ENCODE measurements around the gene MTFP1.
A peak's percentile ranks its signal among the peaks of the same experiment; 100 is the strongest.

The MTFP1 gene

GRCh38 chr22:30424534-30425326 lies 838 bp upstream of the MTFP1 start:
- peak; percentile 73 for DNase-seq
- TF ChIP-seq GATA1 (IDR thresholded peaks at IDR 0.05; ENCODE audit: low read depth, low read length): no peak
- TF ChIP-seq POLR2A (IDR thresholded peaks at IDR 0.05; ENCODE audit: low read length): no peak

- TF ChIP-seq POLR2A (IDR thresholded peaks at IDR 0.05; ENCODE audit: low read length) (no peak), GATA1 (IDR thresholded peaks at IDR 0.05; ENCODE audit: low read depth, low read length) (no peak)
These were observed 297 bp upstream of the MTFP1 start for GRCh38 chr22:30425327-30425615.

DNA sequence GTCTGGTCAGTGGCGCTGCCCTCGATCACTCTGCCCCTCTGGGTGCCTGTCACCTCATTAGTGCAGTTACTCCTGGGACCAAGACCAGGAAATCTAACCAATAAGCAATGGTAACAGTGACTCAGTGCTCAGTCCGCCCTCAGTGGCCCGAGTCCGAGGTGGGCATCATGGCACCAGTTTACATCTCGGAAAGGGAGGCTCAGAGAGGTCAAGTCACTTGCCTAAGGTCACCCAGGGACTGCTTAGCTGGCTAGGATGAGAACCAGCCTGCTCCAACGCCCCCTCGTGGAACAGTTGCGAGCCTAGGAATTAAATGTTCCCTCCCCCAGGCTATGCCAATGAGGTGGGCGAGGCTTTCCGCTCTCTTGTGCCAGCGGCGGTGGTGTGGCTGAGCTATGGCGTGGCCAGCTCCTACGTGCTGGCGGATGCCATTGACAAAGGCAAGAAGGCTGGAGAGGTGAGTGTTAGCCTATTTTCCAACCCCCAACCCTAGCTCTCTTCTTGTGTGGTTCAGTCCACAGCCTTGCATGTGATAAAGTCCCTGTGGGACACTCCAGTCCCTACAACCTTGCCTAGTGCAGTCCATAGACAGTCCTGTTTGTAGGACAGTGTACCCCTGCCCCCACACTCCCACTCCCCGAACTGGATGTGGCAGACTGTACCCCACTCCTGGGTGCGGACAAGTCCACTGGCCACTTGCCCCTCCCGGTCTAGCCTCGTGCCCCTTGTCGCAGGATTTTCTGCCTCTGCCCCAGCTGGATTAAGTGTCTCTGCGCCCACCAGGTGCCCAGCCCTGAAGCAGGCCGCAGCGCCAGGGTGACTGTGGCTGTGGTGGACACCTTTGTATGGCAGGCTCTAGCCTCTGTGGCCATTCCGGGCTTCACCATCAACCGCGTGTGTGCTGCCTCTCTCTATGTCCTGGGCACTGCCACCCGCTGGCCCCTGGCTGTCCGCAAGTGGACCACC lies 1.1 kb downstream of the MTFP1 start:
- DNase-seq: peak; percentile 87 to 88
- TF ChIP-seq GATA1 (IDR thresholded peaks at IDR 0.05; ENCODE audit: low read depth, low read length) (no peak), POLR2A (IDR thresholded peaks at IDR 0.05; ENCODE audit: low read length) (peak; percentile 68)

More at GRCh38 chr22:30425327-30425615, 297 bp upstream of the MTFP1 start:
- no peak for DNase-seq

- peak; percentile 31 to 43 for DNase-seq
- TF ChIP-seq GATA1 (IDR thresholded peaks at IDR 0.05; ENCODE audit: low read depth, low read length) (no peak), POLR2A (IDR thresholded peaks at IDR 0.05; ENCODE audit: low read length) (no peak)
These were observed 2.3 kb downstream of the MTFP1 start for GRCh38 chr22:30427871-30428270.

GRCh38 chr22:30429887-30430286 lies 4.3 kb downstream of the MTFP1 start:
- no peak for DNase-seq
- TF ChIP-seq POLR2A (IDR thresholded peaks at IDR 0.05; ENCODE audit: low read length) (no peak), GATA1 (IDR thresholded peaks at IDR 0.05; ENCODE audit: low read depth, low read length) (no peak)

DNA sequence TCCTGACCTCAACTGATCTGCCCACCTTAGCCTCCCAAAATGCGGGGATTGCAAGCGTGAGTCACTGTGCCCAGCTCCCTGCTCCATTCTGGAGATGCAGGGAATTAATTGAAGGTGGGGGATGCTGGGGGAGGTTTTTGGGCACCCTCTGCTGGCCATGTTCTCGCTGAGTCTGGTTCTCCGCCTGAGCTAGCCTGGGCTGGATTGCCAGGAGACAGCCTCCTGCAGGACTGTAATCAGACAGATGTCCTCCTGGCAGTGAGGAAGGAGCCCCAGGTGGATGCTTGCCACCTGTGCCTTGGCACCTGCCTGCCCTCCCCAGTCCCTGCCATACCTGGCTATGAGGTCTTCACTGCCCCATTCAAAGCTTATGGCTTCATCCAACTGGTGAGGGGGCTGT lies 5.4 kb downstream of the MTFP1 start:
- TF ChIP-seq GATA1 (IDR thresholded peaks at IDR 0.05; ENCODE audit: low read depth, low read length): no peak
- TF ChIP-seq POLR2A (IDR thresholded peaks at IDR 0.05; ENCODE audit: low read length): no peak

DNA sequence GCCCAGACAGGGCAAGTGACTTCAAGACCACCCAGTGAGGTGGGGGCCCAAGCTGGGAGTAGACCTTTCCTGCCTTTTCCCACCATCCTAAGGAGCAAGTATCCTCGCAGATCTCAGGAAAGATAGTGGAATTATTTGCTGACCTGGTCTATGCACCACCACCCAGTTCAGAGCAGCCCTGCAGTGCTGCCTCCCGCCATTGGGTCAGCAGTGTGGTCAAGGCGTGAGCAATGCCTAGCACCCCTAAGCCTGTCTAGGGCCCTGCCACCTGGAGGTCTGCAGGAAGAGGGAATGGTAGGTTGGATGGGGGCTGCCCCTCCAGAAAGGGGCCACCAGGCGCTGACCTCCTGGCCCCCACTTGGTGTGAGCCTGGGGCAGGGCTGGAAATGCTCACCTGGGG lies 6.5 kb downstream of the MTFP1 start:
- TF ChIP-seq POLR2A (IDR thresholded peaks at IDR 0.05; ENCODE audit: low read length) (no peak), GATA1 (IDR thresholded peaks at IDR 0.05; ENCODE audit: low read depth, low read length) (no peak)
- no peak for DNase-seq

More for the DNA sequence above, 5.4 kb downstream of the MTFP1 start:
- no peak for DNase-seq

DNA sequence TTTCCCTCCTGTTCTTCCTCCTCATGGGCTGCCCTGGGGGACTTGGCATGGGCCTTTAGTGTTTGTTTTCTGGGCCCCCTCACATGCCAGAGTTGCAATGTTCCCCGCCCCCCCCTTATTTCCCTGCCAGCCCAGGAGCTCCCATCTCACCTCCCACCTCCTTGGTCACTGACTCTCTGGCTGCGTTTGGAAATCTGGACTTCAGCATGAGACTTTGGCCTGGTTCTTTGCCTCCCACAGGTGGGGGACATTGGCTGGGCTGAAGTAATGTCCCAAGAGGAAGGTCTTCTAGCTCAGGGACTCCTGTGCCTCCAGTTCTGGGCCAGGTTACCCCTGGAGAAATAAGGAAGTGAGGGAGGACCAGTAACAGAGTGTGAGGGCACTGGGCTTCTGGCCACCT lies 7.0 kb downstream of the MTFP1 start:
- TF ChIP-seq POLR2A (IDR thresholded peaks at IDR 0.05; ENCODE audit: low read length): no peak
- no peak for TF ChIP-seq GATA1 (IDR thresholded peaks at IDR 0.05; ENCODE audit: low read depth, low read length)

GRCh38 chr22:30433227-30433626 lies 7.7 kb downstream of the MTFP1 start:
- DNase-seq: no peak
- TF ChIP-seq POLR2A (IDR thresholded peaks at IDR 0.05; ENCODE audit: low read length) (no peak), GATA1 (IDR thresholded peaks at IDR 0.05; ENCODE audit: low read depth, low read length) (no peak)

More for the DNA sequence above, 7.0 kb downstream of the MTFP1 start:
- no peak for DNase-seq

DNA sequence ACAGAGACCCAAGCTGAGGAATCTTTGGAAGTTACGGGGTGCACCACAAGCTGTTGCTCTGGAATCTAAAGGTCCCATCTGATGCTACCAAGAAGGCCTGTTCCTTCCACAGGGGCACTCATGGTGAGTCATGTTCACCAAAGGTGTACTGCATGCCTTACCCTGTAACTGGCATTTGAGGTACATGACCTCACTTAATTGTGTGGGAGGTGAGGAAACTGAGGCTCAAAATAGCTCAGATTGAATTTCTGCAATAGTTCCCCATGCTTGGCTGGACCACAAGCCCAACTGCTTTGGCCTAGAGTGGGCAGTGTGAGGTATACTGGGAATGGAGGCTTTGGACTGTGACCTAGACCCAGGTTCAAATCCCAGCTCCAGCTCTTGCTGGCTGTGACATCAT lies 8.2 kb downstream of the MTFP1 start:
- no peak for TF ChIP-seq POLR2A (IDR thresholded peaks at IDR 0.05; ENCODE audit: low read length)
- TF ChIP-seq GATA1 (IDR thresholded peaks at IDR 0.05; ENCODE audit: low read depth, low read length): no peak
- no peak for DNase-seq

DNA sequence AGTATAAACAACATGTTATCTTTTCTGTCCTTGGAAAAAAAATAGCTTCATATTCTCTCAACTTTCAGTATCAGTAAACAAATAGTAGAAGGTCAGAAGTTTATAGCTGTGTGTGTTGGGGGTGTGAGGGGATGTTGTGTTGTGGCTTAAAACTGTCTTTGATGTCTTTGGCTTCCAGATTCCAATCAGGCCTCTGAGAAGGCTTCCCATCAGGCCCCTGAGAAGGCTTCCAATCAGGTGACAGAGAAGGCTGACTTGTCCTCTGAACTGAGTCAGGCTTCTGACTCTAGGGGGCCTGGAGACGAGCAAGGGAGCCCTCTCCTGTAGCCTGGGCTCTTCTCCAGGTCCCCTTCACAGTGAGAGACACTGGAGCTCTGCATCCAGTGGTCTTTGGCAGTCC lies 9.3 kb downstream of the MTFP1 start:
- DNase-seq: peak in 1 of 2 experiments; percentile 18

DNA sequence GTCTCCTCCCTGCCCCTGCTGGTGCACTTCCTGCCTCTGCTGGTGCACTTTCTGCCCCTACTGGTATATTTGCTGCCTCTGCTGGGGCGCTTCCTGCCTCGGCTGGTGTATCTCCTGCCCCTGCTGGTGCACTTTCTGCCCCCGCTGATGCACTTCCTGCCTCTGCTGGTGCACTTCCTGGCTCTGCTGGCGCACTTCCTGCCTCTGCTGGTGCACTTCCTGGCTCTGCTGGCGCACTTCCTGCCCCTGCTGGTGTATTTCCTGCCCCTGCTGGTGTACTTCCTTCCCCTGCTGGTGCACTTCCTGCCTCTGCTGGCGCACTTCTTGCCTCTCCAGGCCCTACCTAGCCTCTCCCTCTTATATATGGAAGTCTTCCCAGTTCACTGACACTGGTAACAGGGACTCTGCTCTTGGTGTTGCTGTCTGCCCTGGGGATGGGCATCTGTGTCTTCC lies 10.1 kb downstream of the MTFP1 start:
- no peak for TF ChIP-seq POLR2A (IDR thresholded peaks at IDR 0.05; ENCODE audit: low read length)
- peak; percentile 53 to 77 for DNase-seq

More for the DNA sequence above, 9.3 kb downstream of the MTFP1 start:
- TF ChIP-seq POLR2A (IDR thresholded peaks at IDR 0.05; ENCODE audit: low read length) (no peak), GATA1 (IDR thresholded peaks at IDR 0.05; ENCODE audit: low read depth, low read length) (no peak)

DNA sequence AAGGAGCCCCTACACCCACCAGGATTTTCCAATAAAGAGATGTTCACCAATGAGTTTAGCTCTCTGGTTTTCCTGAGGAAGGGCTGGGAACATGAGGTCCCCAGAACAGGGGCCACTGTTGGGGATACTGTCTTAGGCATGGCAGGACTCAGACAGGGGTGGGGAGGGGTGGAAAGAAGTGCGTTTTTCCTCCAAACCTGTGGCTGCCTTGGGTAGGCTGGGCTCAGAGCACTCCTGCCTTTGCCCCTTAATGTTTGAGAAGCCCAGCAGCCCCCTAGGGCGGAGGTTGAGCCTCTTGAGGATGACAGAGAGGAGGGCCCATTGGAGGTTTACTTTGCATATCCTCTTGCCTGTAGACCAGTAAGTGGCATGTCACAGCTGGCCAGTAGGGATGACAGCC lies 10.6 kb downstream of the MTFP1 start:
- no peak for TF ChIP-seq POLR2A (IDR thresholded peaks at IDR 0.05; ENCODE audit: low read length)
- no peak for TF ChIP-seq GATA1 (IDR thresholded peaks at IDR 0.05; ENCODE audit: low read depth, low read length)
- no peak for DNase-seq

- no peak for TF ChIP-seq GATA1 (IDR thresholded peaks at IDR 0.05; ENCODE audit: low read depth, low read length)
- TF ChIP-seq POLR2A (IDR thresholded peaks at IDR 0.05; ENCODE audit: low read length): no peak
- DNase-seq: peak; percentile 21 to 48
These were observed 13.0 kb downstream of the MTFP1 start for GRCh38 chr22:30438559-30438958.

Data from erythroblast (primary cell).